GM10248 (cell line): ENCODE measurements around the gene COX4I1.
A peak's percentile ranks its signal among the peaks of the same experiment; 100 is the strongest.

Source experiments
- CTCF ChIA-PET: fragments of 300-600 bp; sonication (Branson Sonifier 250); formaldehyde crosslinking; extraction: SDS; loops from one replicate; lab custom pipeline; 2021; ENCODE audit warnings: antibody characterized with exemption; lab: Yijun Ruan, JAX
- POLR2A ChIA-PET: fragments of 350-650 bp; sonication (Branson Sonifier 250); formaldehyde crosslinking; extraction: SDS; loops from one replicate; lab custom pipeline; 2020; ENCODE audit warnings: antibody characterized with exemption; lab: Yijun Ruan, JAX
- DNase-seq: peaks from one replicate; pipeline ENCODE4 v3.0.0; 2012; ENCODE audit errors: extremely low spot score
- CTCF ChIP-seq: IDR thresholded peaks from 2 replicates; pipeline ENCODE4 v1.5.1; 2012; ENCODE audit warnings: mild to moderate bottlenecking, low read depth; ENCODE audit errors: extremely low read depth, missing control alignments, control extremely low read depth

COX4I1 gene

DNA sequence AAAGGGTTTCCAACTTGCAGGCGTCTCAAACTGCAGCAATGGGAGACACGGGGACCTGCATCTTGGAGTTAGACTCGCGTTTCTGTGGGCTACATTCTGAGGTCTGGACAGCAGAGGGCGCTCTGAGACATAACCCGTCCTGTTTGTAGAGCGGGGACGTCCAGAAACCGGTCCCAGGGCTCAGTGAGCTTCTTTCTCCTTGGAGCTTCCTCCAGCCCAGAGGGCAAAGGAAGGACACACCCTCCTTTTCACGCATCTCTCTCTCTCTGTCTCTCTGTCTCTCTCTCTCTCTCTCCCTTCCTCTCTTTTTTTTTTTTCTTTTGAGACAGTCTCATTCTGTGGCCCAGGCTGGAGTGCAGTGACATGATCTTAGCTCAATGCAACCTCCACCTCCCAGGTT is 19.8 kb downstream of the COX4I1 start:
- ChIA-PET CTCF (interaction anchor here (0.7 to 7.8 kb wide), 46 partner anchors 8 to 698 kb away, joined by 3 to 255 read pairs (median 6); partner anchors contain the start of gene IRF8), POLR2A (interaction anchor here (0.5 to 1.0 kb wide), 3 partner anchors 79 to 169 kb away, joined by 3 to 6 read pairs (median 3); partner anchors contain the start of gene IRF8)
- peak; percentile 85 for DNase-seq
- peak; percentile 91 for TF ChIP-seq CTCF

DNA sequence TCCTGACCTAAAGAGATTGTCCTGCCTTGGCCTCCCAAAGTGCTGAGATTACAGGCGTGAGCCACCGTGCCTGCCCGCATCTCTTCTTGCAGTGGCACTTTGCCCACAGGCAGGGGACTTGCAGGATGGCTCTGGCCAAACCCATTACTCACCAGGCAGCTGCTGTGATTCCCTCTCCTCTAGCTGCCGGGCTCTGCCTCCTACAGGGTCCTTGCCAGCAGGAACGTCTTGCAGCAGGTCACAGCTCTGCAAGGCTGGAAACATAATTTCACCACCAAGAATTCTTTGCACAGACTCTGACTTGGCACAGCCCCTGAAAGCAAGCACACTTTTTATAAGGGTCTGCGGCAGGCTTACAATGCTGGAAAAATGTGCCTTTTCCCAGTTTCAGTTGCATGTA is 20.3 kb downstream of the COX4I1 start:
- no peak for DNase-seq
- ChIA-PET POLR2A (interaction anchor here (0.5 to 1.0 kb wide), 3 partner anchors 79 to 168 kb away, joined by 3 to 6 read pairs (median 3); partner anchors contain the start of gene IRF8), CTCF (interaction anchor here (0.7 to 7.8 kb wide), 47 partner anchors 9 to 698 kb away, joined by 3 to 255 read pairs (median 6); partner anchors contain the start of gene IRF8)
- TF ChIP-seq CTCF, result no peak

DNA sequence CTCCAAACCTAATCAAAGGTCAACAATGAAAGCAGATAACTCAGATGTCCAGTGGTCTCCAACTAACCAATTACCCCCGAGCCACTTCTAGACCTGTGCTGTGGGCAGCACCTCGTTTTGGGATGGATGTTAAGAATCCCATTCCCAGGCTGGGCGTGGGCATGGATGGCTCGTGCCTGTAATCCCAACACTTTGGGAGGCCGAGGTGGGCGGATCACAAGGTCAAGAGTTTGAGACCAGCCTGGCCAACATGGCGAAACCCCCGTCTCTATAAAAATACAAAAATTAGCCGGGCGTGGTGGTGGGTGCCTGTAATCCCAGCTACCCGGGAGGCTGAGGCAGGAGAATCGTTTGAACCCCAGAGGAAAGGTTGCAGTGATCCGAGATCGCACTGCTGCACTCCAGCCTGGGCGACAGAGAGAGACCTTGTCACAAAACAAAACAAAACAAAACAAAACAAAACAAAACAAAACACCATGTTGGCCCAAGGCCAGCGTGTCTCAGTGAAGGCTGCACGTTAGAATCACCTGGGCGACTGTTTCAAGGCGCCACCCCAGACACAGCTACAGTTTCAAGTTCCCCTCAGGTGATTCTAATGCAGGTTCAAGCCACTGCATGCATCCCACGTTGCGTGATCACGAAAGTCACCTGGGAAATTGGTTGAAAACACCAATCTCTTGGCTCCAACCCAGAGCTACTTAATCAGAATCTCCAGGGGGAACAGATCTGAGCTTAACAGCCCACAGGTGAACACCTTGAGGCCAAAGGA is 21.3 kb downstream of the COX4I1 start:
- DNase-seq, result no peak
- TF ChIP-seq CTCF, result no peak
- ChIA-PET CTCF (interaction anchor here (0.7 to 7.8 kb wide), 66 partner anchors 10 to 705 kb away, joined by 3 to 255 read pairs (median 8); partner anchors contain the start of gene IRF8), POLR2A (interaction anchor here (0.9 to 1.7 kb wide), 2 partner anchors 79 to 84 kb away, joined by 3 to 7 read pairs; partner anchors contain the start of gene IRF8)

DNA sequence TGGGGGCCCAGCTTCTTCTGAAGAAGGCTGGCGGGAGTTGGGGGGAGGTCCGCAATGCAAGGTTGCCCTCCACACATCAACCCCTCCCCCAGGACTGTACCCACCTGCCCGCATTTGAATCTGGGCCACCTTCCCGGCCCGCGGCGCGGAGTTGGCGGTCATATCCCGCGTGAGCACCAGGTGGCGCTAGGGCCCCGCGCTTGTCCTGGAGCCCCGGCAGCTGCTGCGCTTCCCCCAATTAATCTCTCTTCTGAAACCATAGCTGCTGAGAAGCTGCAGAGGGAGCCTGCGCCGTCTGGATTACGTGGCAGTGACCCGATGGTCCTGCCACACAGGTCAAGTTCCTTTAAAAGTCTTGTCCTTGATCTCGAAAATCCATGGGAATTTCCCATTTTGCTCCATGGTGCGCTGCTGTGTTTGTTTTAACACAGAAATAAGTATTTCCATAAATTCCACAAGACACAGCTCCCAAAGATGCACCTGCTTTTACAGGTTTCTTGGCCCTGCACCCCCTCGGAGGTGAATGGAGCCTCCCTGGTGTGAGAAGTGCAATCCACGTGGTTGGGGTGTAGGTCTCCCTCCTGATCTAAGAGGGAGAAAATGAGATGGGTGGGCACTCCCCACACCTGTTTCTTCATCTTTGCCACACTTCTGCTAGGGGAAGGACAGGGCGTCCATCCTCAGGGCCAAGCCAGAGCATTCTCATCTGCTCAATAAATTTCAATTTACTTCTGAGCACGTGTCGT is 22.1 kb downstream of the COX4I1 start:
- CTCF ChIA-PET, result interaction anchor here (0.6 to 7.8 kb wide), 75 partner anchors 9 to 737 kb away, joined by 3 to 255 read pairs (median 8); partner anchors contain the start of gene IRF8
- POLR2A ChIA-PET, result interaction anchor here (0.9 to 1.7 kb wide), 2 partner anchors 78 to 83 kb away, joined by 3 to 7 read pairs; partner anchors contain the start of gene IRF8
- TF ChIP-seq CTCF, result peak; percentile 94

DNA sequence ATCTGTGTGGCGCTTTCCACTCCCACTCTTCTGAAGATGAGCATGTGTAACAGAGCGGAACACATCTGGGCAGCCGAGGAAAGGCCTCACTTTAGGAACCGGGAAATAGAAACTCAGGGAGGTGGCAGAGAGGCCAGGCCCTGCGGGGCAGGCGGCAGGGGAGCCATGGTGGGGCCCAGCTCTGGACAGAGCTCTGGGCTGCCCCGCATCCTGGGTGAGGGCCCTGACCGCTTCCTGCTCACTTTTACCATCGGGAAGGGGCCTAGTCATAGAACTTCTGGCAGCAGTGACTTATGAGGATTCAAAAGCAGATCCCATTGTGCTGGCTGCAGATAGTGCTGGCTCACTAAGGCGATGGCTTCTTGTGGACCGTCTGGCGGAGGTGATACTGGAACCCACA is 22.6 kb downstream of the COX4I1 start:
- ChIA-PET POLR2A (interaction anchor here (1.7 kb wide), 1 partner anchor 77 kb away, joined by 7 read pairs; the partner anchor contains the start of gene IRF8), CTCF (interaction anchor here (0.6 to 7.8 kb wide), 59 partner anchors 8 to 736 kb away, joined by 3 to 255 read pairs (median 9); partner anchors contain the start of gene IRF8)
- TF ChIP-seq CTCF, result no peak
- no peak for DNase-seq

More for the DNA sequence above, 22.1 kb downstream of the COX4I1 start:
- peak; percentile 92 for DNase-seq
